ENCODE measurements around the gene ATP2C1.

The ATP2C1 gene, protein sequence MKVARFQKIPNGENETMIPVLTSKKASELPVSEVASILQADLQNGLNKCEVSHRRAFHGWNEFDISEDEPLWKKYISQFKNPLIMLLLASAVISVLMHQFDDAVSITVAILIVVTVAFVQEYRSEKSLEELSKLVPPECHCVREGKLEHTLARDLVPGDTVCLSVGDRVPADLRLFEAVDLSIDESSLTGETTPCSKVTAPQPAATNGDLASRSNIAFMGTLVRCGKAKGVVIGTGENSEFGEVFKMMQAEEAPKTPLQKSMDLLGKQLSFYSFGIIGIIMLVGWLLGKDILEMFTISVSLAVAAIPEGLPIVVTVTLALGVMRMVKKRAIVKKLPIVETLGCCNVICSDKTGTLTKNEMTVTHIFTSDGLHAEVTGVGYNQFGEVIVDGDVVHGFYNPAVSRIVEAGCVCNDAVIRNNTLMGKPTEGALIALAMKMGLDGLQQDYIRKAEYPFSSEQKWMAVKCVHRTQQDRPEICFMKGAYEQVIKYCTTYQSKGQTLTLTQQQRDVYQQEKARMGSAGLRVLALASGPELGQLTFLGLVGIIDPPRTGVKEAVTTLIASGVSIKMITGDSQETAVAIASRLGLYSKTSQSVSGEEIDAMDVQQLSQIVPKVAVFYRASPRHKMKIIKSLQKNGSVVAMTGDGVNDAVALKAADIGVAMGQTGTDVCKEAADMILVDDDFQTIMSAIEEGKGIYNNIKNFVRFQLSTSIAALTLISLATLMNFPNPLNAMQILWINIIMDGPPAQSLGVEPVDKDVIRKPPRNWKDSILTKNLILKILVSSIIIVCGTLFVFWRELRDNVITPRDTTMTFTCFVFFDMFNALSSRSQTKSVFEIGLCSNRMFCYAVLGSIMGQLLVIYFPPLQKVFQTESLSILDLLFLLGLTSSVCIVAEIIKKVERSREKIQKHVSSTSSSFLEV

DNA sequence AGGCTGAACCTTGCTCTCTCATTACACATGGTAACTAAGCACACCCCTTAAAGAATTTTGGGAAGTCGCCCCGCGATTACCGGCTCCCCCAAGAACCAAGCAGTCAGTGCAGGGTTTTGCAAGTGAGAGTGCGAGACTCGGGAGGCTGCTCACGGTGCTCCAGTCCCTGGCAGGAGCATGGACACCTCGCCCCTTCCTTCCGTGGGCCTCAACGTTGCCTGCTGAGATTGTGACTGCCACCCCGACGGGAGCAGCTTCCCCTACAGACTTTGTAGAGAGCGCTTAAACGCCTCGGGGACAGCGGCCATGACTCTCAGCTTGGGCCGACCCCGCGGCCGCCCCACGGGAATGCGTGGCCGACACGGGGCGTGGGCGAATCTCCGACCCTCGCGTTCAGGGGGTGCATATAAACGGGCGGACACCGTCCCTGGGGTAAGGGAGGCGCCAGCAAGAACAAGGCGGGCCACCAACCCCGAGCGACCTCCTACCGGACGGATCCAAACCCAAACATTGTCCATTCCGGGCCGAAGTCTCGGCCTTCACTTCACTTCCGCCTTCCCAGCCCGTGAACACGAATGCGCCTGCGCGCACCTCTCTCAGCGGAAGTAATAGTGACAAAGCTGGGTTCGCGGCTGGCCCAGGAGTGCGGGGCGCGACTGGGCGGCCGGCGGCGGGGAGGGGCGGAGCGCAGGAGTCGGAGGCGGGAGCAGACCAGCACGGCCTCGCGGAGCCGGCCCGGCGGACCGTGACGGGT, at the start of gene ATP2C1:
TSS of gene ATP2C1 (plus strand) at position 709 of the 754 bp plus-strand sequence. CDS start 686 bp downstream, outside the sequence.
- TF ChIP-seq, protein P1, sequence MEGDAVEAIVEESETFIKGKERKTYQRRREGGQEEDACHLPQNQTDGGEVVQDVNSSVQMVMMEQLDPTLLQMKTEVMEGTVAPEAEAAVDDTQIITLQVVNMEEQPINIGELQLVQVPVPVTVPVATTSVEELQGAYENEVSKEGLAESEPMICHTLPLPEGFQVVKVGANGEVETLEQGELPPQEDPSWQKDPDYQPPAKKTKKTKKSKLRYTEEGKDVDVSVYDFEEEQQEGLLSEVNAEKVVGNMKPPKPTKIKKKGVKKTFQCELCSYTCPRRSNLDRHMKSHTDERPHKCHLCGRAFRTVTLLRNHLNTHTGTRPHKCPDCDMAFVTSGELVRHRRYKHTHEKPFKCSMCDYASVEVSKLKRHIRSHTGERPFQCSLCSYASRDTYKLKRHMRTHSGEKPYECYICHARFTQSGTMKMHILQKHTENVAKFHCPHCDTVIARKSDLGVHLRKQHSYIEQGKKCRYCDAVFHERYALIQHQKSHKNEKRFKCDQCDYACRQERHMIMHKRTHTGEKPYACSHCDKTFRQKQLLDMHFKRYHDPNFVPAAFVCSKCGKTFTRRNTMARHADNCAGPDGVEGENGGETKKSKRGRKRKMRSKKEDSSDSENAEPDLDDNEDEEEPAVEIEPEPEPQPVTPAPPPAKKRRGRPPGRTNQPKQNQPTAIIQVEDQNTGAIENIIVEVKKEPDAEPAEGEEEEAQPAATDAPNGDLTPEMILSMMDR (IDR thresholded peaks at IDR 0.05) = no peak

DNA sequence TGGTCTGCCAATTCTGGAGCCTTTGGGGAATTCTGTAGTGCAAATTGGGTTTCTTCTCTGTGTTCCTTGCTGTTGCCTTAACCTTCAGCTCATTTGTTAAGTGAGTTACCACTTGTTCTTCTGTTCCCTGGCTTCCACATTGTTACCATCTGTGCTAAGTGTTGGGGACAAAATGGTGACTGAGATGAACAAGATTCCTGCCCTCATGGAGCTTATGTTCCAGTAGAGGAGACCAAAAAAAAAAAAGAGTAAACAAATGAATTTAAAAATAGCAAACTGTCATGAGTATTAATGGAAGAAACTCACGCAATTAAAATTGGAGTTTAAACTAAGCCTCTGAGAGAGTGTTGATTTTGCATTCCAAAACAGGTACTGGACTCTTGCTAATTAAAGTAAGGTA, 49.4 kb upstream of the ATP2C1 start:
- TF ChIP-seq, protein P1 (IDR thresholded peaks at IDR 0.05) = no peak

DNA sequence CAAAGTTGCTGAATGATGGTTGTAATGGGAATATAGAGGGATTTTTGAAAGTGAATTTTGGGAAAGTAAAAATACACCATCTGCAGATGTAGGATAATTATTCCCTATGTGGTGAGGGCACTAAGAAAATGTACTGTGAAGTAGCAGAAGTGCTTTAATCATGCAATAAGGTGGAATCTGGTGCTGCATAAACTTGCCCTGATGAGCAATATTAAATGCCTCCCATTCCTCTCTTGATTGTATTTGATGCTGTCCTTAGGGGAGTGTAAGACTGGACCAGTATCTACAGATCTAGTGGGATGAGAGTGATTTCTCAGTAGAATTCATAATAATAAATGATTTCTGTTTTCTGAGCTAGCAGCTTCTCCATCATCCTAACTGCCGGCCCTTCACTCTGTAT, 47.7 kb upstream of the ATP2C1 start:
- TF ChIP-seq, protein P1 (IDR thresholded peaks at IDR 0.05) = no peak

DNA sequence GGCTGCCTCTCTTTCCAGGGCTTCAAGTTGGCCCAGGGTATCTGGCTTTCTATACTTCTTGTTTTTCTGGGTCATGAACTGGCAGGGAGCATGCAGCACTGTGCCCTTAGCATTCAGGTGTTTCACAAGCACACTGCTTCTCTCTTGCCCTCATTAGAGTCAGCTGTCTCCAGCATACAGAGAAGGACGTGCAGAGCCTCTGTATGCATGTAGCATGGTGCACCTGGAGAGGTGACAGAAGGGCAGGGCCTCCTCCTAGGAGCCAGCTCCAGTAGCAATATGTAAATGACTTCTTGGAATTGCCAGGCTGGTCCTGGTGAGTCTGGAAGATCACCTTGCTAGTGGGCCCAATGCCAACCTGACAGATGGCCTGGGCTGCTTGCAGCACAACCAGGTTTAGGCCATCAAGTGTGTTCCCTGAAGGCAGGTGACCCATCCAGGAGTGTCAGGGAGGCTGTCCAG, 44.8 kb upstream of the ATP2C1 start:
- TF ChIP-seq, protein P1 (IDR thresholded peaks at IDR 0.05) = no peak

DNA sequence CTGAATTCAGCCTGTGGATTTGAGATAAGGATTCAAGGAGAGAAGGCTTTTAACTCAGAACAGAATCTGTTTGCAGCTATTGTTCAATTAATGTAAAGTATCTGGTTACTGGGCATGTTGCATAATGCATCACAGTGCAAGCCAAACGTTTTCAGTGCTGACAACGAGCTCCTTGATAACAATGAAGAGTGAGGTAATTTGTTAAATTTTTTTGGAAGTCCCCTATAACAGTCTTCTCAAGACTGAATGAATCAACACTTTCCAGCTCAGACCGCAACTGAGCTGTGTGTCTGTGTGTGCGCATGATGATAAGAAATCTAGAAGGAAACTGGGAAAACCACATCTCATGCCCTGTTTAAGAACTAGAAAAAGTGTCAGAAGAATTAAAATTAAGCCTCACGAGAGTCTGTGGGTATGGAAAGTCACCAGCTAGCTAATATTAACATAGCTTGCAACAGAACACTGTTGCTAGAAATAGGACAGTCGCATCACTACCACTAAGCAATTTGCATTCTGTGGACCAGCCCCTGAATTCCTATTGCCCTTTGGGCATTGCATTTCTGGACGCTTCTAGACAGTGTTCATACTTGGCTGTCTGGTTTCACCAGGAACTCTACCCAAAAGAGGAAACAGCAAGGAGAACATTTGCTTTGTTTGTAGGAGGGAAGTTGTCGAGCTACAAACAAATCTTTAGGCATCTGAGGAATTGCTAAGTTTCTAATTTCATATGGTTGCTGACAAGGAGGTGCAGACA, 43.7 kb upstream of the ATP2C1 start:
- TF ChIP-seq, protein P1 (IDR thresholded peaks at IDR 0.05) = no peak

DNA sequence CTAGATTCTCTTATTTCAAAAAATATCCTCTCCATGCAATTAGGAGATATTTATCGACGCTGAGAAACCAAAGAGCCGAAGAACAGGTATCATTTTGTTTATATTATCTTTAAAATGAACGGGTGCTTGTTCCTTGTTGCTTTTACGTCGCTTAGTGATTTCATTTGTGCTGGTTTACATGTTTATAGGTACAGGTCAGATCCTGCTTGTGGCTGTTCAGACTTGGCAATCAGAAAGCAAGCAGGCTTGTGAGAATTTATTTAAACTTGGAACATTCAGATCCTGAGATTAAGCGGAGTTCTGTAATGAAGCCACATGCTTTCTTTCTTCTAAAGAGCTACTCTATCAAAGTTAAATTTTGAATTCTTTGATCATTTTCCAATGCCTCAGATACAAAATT, 43.0 kb upstream of the ATP2C1 start:
- TF ChIP-seq, protein P1 (IDR thresholded peaks at IDR 0.05) = no peak

Data from LNCAP (cell line).